ENCODE results near the gene CD37. TPM values are rescaled to one million over a fixed set of nuclear protein-coding genes. Genes with fewer than 3 reads are reported as not detected.
"Not testable (repeated sequence)": the region's sequence is repeated elsewhere in the genome, so short reads cannot be mapped to it uniquely, and the experiment has no call there.

Gene CD37
- total RNA-seq, 1 donor, result 0.36 TPM

- Histone ChIP-seq H3K36me3 (ENCODE audit: insufficient read depth, low read length) (no peaks in the 10 kb centered on the region), H4K20me1 (ENCODE audit: insufficient read depth, low read length) (no peaks in the 10 kb centered on the region), H3K4me2 (ENCODE audit: insufficient read depth, low read length) (no peak overlapping the region), H3K4me1 (ENCODE audit: insufficient read depth, low read length) (no peaks in the 10 kb centered on the region), H3K4me3 (ENCODE audit: insufficient read depth, low read length) (no peak overlapping the region), H3K79me2 (ENCODE audit: insufficient read depth, low read length) (no peaks in the 10 kb centered on the region), H3K27ac (ENCODE audit: low read depth, low read length) (no peak overlapping the region), H3K9me3 (ENCODE audit: low read depth, low read length) (no peaks in the 10 kb centered on the region), H2AFZ (ENCODE audit: low read length) (no peak overlapping the region), H3K27me3 (ENCODE audit: insufficient read depth, low read length) (no peaks in the 10 kb centered on the region)
- TF ChIP-seq CTCF (IDR thresholded peaks at IDR 0.05; ENCODE audit: extremely low read depth, low read depth, low read length), result no peak
- peak; percentile 91 for DNase-seq (ENCODE audit: insufficient read length, low spot score, missing footprints)
These were observed 3.6 kb upstream of the CD37 start for GRCh38 chr19:49331616-49332055.

GRCh38 chr19:49332691-49333417 lies 2.4 kb upstream of the CD37 start:
- H3K36me3 ChIP-seq (ENCODE audit: insufficient read depth, low read length), result not testable (repeated sequence)

GRCh38 chr19:49333418-49333805 lies 1.8 kb upstream of the CD37 start:
- no peak for TF ChIP-seq CTCF (IDR thresholded peaks at IDR 0.05; ENCODE audit: extremely low read depth, low read depth, low read length)
- Histone ChIP-seq H3K27me3 (ENCODE audit: insufficient read depth, low read length) (no peaks in the 10 kb centered on the region), H3K4me3 (ENCODE audit: insufficient read depth, low read length) (no peak overlapping the region), H3K27ac (ENCODE audit: low read depth, low read length) (no peak overlapping the region), H2AFZ (ENCODE audit: low read length) (no peak overlapping the region), H3K36me3 (ENCODE audit: insufficient read depth, low read length) (no peaks in the 10 kb centered on the region), H3K79me2 (ENCODE audit: insufficient read depth, low read length) (no peaks in the 10 kb centered on the region), H4K20me1 (ENCODE audit: insufficient read depth, low read length) (no peaks in the 10 kb centered on the region), H3K4me1 (ENCODE audit: insufficient read depth, low read length) (no peaks in the 10 kb centered on the region), H3K4me2 (ENCODE audit: insufficient read depth, low read length) (no peak overlapping the region), H3K9me3 (ENCODE audit: low read depth, low read length) (no peaks in the 10 kb centered on the region)
- no peak for DNase-seq (ENCODE audit: insufficient read length, low spot score, missing footprints)

More at GRCh38 chr19:49332691-49333417, 2.4 kb upstream of the CD37 start:
- H3K27ac ChIP-seq (ENCODE audit: low read depth, low read length); H3K27me3 ChIP-seq (ENCODE audit: insufficient read depth, low read length); H4K20me1 ChIP-seq (ENCODE audit: insufficient read depth, low read length); DNase-seq (ENCODE audit: insufficient read length, low spot score, missing footprints); H3K9me3 ChIP-seq (ENCODE audit: low read depth, low read length); H3K4me1 ChIP-seq (ENCODE audit: insufficient read depth, low read length); H3K79me2 ChIP-seq (ENCODE audit: insufficient read depth, low read length); H3K4me3 ChIP-seq (ENCODE audit: insufficient read depth, low read length); H2AFZ ChIP-seq (ENCODE audit: low read length); H3K4me2 ChIP-seq (ENCODE audit: insufficient read depth, low read length): not testable (repeated sequence)

- TF ChIP-seq CTCF (IDR thresholded peaks at IDR 0.05; ENCODE audit: extremely low read depth, low read depth, low read length), result no peak
- H4K20me1 ChIP-seq (ENCODE audit: insufficient read depth, low read length), result no peaks in the 10 kb centered on the region
These were observed 1.4 kb upstream of the CD37 start for GRCh38 chr19:49333811-49334288.

More at GRCh38 chr19:49333811-49334288, 1.4 kb upstream of the CD37 start:
- H3K36me3 ChIP-seq (ENCODE audit: insufficient read depth, low read length), result no peaks in the 10 kb centered on the region
- no peaks in the 10 kb centered on the region for H3K79me2 ChIP-seq (ENCODE audit: insufficient read depth, low read length)
- H3K4me3 ChIP-seq (ENCODE audit: insufficient read depth, low read length), result no peak overlapping the region
- H3K4me1 ChIP-seq (ENCODE audit: insufficient read depth, low read length), result no peaks in the 10 kb centered on the region
- H2AFZ ChIP-seq (ENCODE audit: low read length), result no peak overlapping the region
- H3K27me3 ChIP-seq (ENCODE audit: insufficient read depth, low read length), result no peaks in the 10 kb centered on the region
- no peaks in the 10 kb centered on the region for H3K9me3 ChIP-seq (ENCODE audit: low read depth, low read length)
- H3K4me2 ChIP-seq (ENCODE audit: insufficient read depth, low read length), result no peak overlapping the region
- no peak overlapping the region for H3K27ac ChIP-seq (ENCODE audit: low read depth, low read length)
- DNase-seq (ENCODE audit: insufficient read length, low spot score, missing footprints), result no peak

All from osteoblast (primary cell).